Astrocyte of the cerebellum (primary cell): ENCODE results near the gene ZNF668.
"Not testable (repeated sequence)": the region's sequence is repeated elsewhere in the genome, so short reads cannot be mapped to it uniquely, and the experiment has no call there.

Source experiments
- DNase-seq: peaks from one replicate; pipeline ENCODE4 v3.0.0-alpha.2; 2011; ENCODE audit warnings: low read depth
- H3K4me3 ChIP-seq: 2 replicates; pipeline ENCODE4 v1.5.1; 2011; ENCODE audit warnings: mild to moderate bottlenecking, low read depth, low read length, moderate library complexity
- in situ Hi-C: cut with HindIII; loops from 2 replicates; pipeline ENCODE4 v1.10.0; 2017; ENCODE audit warnings: low sequenced_read_pairs
- TF ChIP-seq, protein P1 (sequence below): IDR thresholded peaks from 2 replicates; pipeline ENCODE4 v1.5.1; 2012; ENCODE audit warnings: low read length, low read depth, moderate library complexity, mild to moderate bottlenecking; ENCODE audit errors: missing control alignments

ZNF668 gene

GRCh38 chr16:31016018-31016417 is 58.0 kb downstream of the ZNF668 start:
- no peak overlapping the region for H3K4me3 ChIP-seq
- in situ Hi-C loops, result no loop called here
- TF ChIP-seq, protein P1, sequence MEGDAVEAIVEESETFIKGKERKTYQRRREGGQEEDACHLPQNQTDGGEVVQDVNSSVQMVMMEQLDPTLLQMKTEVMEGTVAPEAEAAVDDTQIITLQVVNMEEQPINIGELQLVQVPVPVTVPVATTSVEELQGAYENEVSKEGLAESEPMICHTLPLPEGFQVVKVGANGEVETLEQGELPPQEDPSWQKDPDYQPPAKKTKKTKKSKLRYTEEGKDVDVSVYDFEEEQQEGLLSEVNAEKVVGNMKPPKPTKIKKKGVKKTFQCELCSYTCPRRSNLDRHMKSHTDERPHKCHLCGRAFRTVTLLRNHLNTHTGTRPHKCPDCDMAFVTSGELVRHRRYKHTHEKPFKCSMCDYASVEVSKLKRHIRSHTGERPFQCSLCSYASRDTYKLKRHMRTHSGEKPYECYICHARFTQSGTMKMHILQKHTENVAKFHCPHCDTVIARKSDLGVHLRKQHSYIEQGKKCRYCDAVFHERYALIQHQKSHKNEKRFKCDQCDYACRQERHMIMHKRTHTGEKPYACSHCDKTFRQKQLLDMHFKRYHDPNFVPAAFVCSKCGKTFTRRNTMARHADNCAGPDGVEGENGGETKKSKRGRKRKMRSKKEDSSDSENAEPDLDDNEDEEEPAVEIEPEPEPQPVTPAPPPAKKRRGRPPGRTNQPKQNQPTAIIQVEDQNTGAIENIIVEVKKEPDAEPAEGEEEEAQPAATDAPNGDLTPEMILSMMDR, result no peak
- DNase-seq, result no peak

DNA sequence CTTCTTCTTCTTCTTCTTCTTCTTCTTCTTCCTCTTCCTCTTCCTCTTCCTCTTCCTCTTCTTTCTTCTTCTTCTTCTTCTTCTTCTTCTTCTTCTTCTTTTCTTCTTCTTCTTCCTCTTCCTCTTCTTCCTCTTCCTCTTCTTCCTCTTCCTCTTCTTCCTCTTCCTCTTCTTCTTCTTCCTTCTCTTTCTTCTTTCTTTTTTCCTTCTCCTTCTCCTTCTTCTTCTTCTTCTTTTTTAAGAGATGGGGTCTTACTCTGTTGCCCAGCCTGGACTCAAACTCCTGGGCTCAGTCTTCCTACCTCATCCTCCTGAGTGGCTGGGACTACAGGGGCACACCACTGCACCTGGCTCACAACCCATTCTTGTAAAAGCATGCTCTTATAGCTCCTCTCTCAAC is 60.7 kb downstream of the ZNF668 start:
- in situ Hi-C loops, DNase-seq, H3K4me3 ChIP-seq: not testable (repeated sequence)

GRCh38 chr16:31011815-31012214 is 62.2 kb downstream of the ZNF668 start:
- in situ Hi-C loops, H3K4me3 ChIP-seq, DNase-seq: not testable (repeated sequence)
